Gastrocnemius medialis (tissue), 4 donors: Measurements from ENCODE around the gene RTL5. TPM values are rescaled to one million over a fixed set of nuclear protein-coding genes. Genes with fewer than 3 reads are reported as not detected.

Experiments used
- ATAC-seq, 2 donors: fragments of 150-250 bp; one replicate each; pipeline ENCODE4 v1.9.1; 2016
- DNase-seq, 2 donors: peaks; one replicate each; pipeline ENCODE4 v3.0.0-alpha.2; 2019
- H3K27ac ChIP-seq, 4 donors: fragments of 200-600 bp; sonication (generic); 1 replicate in 1 of 4; 2 replicates in 3 of 4; pipeline ENCODE4 v1.5.1; 2016 to 2018; ENCODE audit warnings: mild to moderate bottlenecking in 2 of 4, moderate library complexity in 1 of 4
- H3K27me3 ChIP-seq, 3 donors: fragments of 200-600 bp; sonication (generic) in 2 of 3; 1 replicate in 1 of 3; 2 replicates in 2 of 3; pipeline versions ENCODE4 v1.5.1 to v1.6.0; 2016 to 2019; ENCODE audit warnings: mild to moderate bottlenecking in 1 of 3, moderate library complexity in 1 of 3
- H3K36me3 ChIP-seq, 2 donors: fragments of 200-600 bp; sonication (generic) in 1 of 2; one replicate each; pipeline ENCODE4 v1.5.1; 2017 to 2018
- H3K4me1 ChIP-seq, 2 donors: fragments of 200-600 bp; sonication (generic) in 1 of 2; one replicate each; pipeline ENCODE4 v1.5.1; 2016 to 2017; ENCODE audit warnings: mild to moderate bottlenecking in 2 of 2
- H3K4me3 ChIP-seq, 4 donors: fragments of 200-600 bp; sonication (generic) in 3 of 4; 1 replicate in 1 of 4; 2 replicates in 3 of 4; pipeline ENCODE4 v1.5.1; 2016 to 2019; ENCODE audit warnings: mild to moderate bottlenecking in 2 of 4
- H3K9me3 ChIP-seq, 3 donors: fragments of 200-600 bp; sonication (generic) in 2 of 3; 1 replicate in 1 of 3; 2 replicates in 2 of 3; pipeline ENCODE4 v1.5.1; 2016 to 2019
- POLR2A ChIP-seq, 2 donors: fragments of 450-650 bp; IDR thresholded peaks; one replicate each; pipeline ENCODE4 v1.6.1; 2017; ENCODE audit warnings: antibody characterized with exemption in 2 of 2, mild to moderate bottlenecking in 2 of 2, moderate library complexity in 2 of 2
- in situ Hi-C, 4 donors: fragments of 200-750 bp; cut with MboI; loops; one replicate each; pipeline versions ENCODE4 v1.15.0 to v1.8.0; 2017; ENCODE audit warnings: low sequenced_read_pairs in 4 of 4
- intact Hi-C: fragments of 100-400 bp; cut with DNase I; formaldehyde crosslinking; loops from one replicate; pipeline ENCODE4 v1.15.1; 2023; ENCODE audit warnings: low total_unique reads
- total RNA-seq, 4 donors: library from RNA; depleted of rRNA; stranded (reverse); fragments of >200 nt; gene quantifications; one replicate each; pipeline versions ENCODE4 v1.1.0 to v1.2.3, GENCODE V29; 2016
- TF ChIP-seq, protein P1 (sequence below), 5 experiments: fragments of 450-650 bp in 3 of 5; fragments of 200-600 bp in 2 of 5; sonication (generic) in 2 of 5; IDR thresholded peaks in 4 of 5; conservative IDR thresholded peaks in 1 of 5; 1 replicate in 4 of 5; 2 replicates in 1 of 5; pipeline ENCODE4 v1.5.1; 2016 to 2019; ENCODE audit warnings: antibody characterized with exemption in 5 of 5, mild to moderate bottlenecking in 3 of 5, moderate library complexity in 3 of 5

RTL5 gene
- total RNA-seq, 4 donors from 2014 or later, result 0.44 to 0.71 (median 0.50) TPM

- TF ChIP-seq, protein P1, sequence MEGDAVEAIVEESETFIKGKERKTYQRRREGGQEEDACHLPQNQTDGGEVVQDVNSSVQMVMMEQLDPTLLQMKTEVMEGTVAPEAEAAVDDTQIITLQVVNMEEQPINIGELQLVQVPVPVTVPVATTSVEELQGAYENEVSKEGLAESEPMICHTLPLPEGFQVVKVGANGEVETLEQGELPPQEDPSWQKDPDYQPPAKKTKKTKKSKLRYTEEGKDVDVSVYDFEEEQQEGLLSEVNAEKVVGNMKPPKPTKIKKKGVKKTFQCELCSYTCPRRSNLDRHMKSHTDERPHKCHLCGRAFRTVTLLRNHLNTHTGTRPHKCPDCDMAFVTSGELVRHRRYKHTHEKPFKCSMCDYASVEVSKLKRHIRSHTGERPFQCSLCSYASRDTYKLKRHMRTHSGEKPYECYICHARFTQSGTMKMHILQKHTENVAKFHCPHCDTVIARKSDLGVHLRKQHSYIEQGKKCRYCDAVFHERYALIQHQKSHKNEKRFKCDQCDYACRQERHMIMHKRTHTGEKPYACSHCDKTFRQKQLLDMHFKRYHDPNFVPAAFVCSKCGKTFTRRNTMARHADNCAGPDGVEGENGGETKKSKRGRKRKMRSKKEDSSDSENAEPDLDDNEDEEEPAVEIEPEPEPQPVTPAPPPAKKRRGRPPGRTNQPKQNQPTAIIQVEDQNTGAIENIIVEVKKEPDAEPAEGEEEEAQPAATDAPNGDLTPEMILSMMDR (IDR thresholded peaks at IDR 0.05 in 4 of 5, conservative IDR thresholded peaks at IDR 0.05 in 1 of 5), result no peak
- TF ChIP-seq POLR2A (IDR thresholded peaks at IDR 0.05), result no peak
- Histone ChIP-seq H3K27me3 (no peaks in the 10 kb centered on the region), H3K27ac (no peak overlapping the region), H3K4me3 (no peak overlapping the region), H3K36me3 (no peaks in the 10 kb centered on the region), H3K4me1 (no peaks in the 10 kb centered on the region), H3K9me3 (no peaks in the 10 kb centered on the region)
- intact Hi-C loops, result no loop called here
- in situ Hi-C loops, result no loop called here
- ATAC-seq, result no peak
- no peak for DNase-seq
Measured at GRCh38 chrX:72143609-72143907, 11.8 kb upstream of the RTL5 start.

DNA sequence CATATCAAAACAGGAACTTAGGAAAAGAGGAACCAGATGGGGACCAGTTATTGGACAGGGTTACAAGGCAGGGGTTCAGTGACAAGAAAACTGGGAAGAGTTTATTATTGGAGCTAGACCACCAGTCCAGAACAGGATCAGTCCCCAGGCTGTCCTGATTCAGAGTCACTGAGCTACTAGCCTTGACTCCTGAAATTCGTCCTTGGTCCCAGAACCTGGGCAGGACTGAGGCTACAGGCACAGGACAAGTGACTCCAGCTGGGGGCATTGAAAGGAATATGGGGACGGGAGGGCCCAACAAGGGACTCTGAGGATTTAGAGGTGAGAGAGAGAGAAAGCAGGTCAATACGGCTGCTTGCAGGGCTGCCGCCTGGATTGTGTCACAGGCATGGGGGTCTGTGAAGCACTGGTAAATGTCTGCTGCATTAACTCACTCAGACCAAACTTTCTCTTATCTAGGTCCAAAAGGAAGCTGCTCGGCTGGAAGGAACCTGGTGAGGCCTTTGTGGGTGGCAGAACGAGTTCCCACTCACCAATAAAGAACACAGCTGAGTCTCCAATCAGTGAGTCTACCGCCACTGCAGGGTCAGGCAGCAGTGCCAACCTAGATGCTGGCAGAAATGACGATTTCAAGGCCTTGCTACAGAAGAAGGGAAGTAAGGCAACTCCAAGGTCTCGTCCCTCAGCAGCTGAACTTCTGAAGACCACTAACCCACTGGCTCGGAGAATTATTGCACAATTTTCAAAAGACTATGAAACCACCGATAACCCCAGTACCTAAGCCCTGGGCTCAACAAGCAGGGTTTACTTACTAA is 11.3 kb upstream of the RTL5 start:
- TF ChIP-seq, protein P1 (IDR thresholded peaks at IDR 0.05 in 4 of 5, conservative IDR thresholded peaks at IDR 0.05 in 1 of 5), result no peak
- TF ChIP-seq POLR2A (IDR thresholded peaks at IDR 0.05), result no peak
- Histone ChIP-seq H3K4me1 (no peaks in the 10 kb centered on the region), H3K27me3 (no peaks in the 10 kb centered on the region), H3K4me3 (no peak overlapping the region), H3K27ac (no peak overlapping the region), H3K9me3 (no peaks in the 10 kb centered on the region), H3K36me3 (no peaks in the 10 kb centered on the region)
- intact Hi-C loops, result no loop called here
- in situ Hi-C loops, result no loop called here
- DNase-seq (no peak), ATAC-seq (no peak)

- no peak for TF ChIP-seq POLR2A (IDR thresholded peaks at IDR 0.05)
- TF ChIP-seq, protein P1 (IDR thresholded peaks at IDR 0.05 in 4 of 5, conservative IDR thresholded peaks at IDR 0.05 in 1 of 5), result no peak
- in situ Hi-C loops, result no loop called here
- H3K36me3 ChIP-seq, result no peaks in the 10 kb centered on the region
Measured at GRCh38 chrX:72142094-72142793, 10.5 kb upstream of the RTL5 start.

DNA sequence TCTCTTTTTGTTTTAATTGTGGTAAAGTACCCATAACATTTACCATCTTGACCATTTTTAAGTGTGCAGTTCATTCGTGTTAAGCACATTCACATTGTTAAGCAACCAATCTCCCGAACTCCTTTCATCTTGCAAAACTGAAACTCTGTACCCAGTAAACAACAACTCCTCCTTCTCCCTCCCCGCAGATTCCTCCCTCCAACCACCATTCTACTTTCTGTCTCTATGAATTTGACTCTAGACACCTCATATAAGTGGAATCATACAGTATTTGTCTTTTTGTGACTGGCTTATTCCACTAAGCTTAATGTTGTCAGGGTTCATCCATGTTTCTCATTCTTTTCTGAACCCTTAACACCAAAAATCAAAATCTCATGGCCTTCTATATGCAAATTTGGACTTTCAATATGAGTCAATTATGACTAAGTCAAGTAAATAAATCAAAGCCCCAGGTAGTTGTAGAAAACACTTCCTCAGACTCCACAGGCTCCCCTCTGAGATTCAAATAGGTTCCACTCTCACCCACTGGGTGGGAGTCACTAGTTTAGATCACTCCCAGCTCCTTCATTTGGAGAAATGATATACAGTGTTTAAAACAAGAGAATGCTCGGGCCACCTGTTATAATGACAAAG is 9.8 kb upstream of the RTL5 start:
- in situ Hi-C loops, result no loop called here

More at GRCh38 chrX:72142094-72142793, 10.5 kb upstream of the RTL5 start:
- intact Hi-C loops, result no loop called here
- no peaks in the 10 kb centered on the region for H3K9me3 ChIP-seq
- ATAC-seq (no peak), DNase-seq (no peak)
- no peaks in the 10 kb centered on the region for H3K4me1 ChIP-seq
- no peak overlapping the region for H3K27ac ChIP-seq
- no peak overlapping the region for H3K4me3 ChIP-seq
- no peaks in the 10 kb centered on the region for H3K27me3 ChIP-seq

More for the DNA sequence above, 9.8 kb upstream of the RTL5 start:
- DNase-seq, result no peak
- H3K4me3 ChIP-seq, result no peak overlapping the region
- no peak for ATAC-seq
- no peaks in the 10 kb centered on the region for H3K9me3 ChIP-seq
- intact Hi-C loops, result no loop called here
- TF ChIP-seq, protein P1 (IDR thresholded peaks at IDR 0.05 in 4 of 5, conservative IDR thresholded peaks at IDR 0.05 in 1 of 5), result no peak
- TF ChIP-seq POLR2A (IDR thresholded peaks at IDR 0.05), result no peak
- H3K4me1 ChIP-seq, result no peaks in the 10 kb centered on the region
- H3K36me3 ChIP-seq, result no peaks in the 10 kb centered on the region
- no peak overlapping the region for H3K27ac ChIP-seq
- no peaks in the 10 kb centered on the region for H3K27me3 ChIP-seq
